Mucosa of gallbladder (tissue), 1 donor: ENCODE measurements around the gene ATXN3L. TPM values are rescaled to one million over a fixed set of nuclear protein-coding genes. Genes with fewer than 3 reads are reported as not detected.

Experiments used
- total RNA-seq: library from RNA; stranded (reverse); gene quantifications from one replicate; pipeline ENCODE4 v1.2.1, GENCODE V29; 2021
- donor health status: DM: no; HTN: no; CAD: no.

The ATXN3L gene
- total RNA-seq, 1 donor from 2014 or later = not detected

Other genes starting within 250 kb of the ATXN3L start
- 3.6 TPM for gene EGFL6, start 249.5 kb upstream of the ATXN3L start, total RNA-seq